MV-4-11 (cell line): ENCODE results near the gene ANKRD31.
"Not testable (repeated sequence)": the region's sequence is repeated elsewhere in the genome, so short reads cannot be mapped to it uniquely, and the experiment has no call there.

Experiments
- DNase-seq: peaks from one replicate; lab custom pipeline; 2025; lab: John Stamatoyannopoulos, UW

ANKRD31 gene

GRCh38 chr5:75234251-75234650 is 2.4 kb downstream of the ANKRD31 start:
- DNase-seq, result no peak

GRCh38 chr5:75226916-75227315 is 9.8 kb downstream of the ANKRD31 start:
- no peak for DNase-seq

- DNase-seq, result no peak
Observed at GRCh38 chr5:75225506-75225905, 11.2 kb downstream of the ANKRD31 start.

- not testable (repeated sequence) for DNase-seq
Observed at GRCh38 chr5:75220787-75221186, 15.9 kb downstream of the ANKRD31 start.

GRCh38 chr5:75214928-75215327 is 21.8 kb downstream of the ANKRD31 start:
- DNase-seq, result no peak

- no peak for DNase-seq
Observed at GRCh38 chr5:75214409-75214808, 22.3 kb downstream of the ANKRD31 start.

GRCh38 chr5:75203604-75204003 is 33.1 kb downstream of the ANKRD31 start:
- DNase-seq, result no peak

- no peak for DNase-seq
Observed at GRCh38 chr5:75202935-75203334, 33.7 kb downstream of the ANKRD31 start.

GRCh38 chr5:75200776-75201175 is 35.9 kb downstream of the ANKRD31 start:
- DNase-seq, result no peak

- DNase-seq, result no peak
Observed at GRCh38 chr5:75199946-75200345, 36.7 kb downstream of the ANKRD31 start.

GRCh38 chr5:75199071-75199470 is 37.6 kb downstream of the ANKRD31 start:
- no peak for DNase-seq

GRCh38 chr5:75197745-75198144 is 38.9 kb downstream of the ANKRD31 start:
- no peak for DNase-seq

GRCh38 chr5:75192804-75193203 is 43.9 kb downstream of the ANKRD31 start:
- DNase-seq, result no peak

GRCh38 chr5:75192264-75192663 is 44.4 kb downstream of the ANKRD31 start:
- no peak for DNase-seq

GRCh38 chr5:75190227-75190626 is 46.5 kb downstream of the ANKRD31 start:
- DNase-seq, result no peak

- no peak for DNase-seq
Observed at GRCh38 chr5:75189353-75189752, 47.3 kb downstream of the ANKRD31 start.

- no peak for DNase-seq
Observed at GRCh38 chr5:75185763-75186162, 50.9 kb downstream of the ANKRD31 start.

- DNase-seq, result not testable (repeated sequence)
Observed at GRCh38 chr5:75176009-75176408, 60.7 kb downstream of the ANKRD31 start.

- DNase-seq, result not testable (repeated sequence)
Observed at GRCh38 chr5:75174872-75175271, 61.8 kb downstream of the ANKRD31 start.

- DNase-seq, result no peak
Observed at GRCh38 chr5:75169516-75169915, 67.2 kb downstream of the ANKRD31 start.

- DNase-seq, result no peak
Observed at GRCh38 chr5:75168026-75168735, 68.5 kb downstream of the ANKRD31 start.

- no peak for DNase-seq
Observed at GRCh38 chr5:75167345-75167744, 69.3 kb downstream of the ANKRD31 start.

GRCh38 chr5:75161508-75161907 is 75.2 kb downstream of the ANKRD31 start:
- not testable (repeated sequence) for DNase-seq

- no peak for DNase-seq
Observed at GRCh38 chr5:75156585-75156984, 80.1 kb downstream of the ANKRD31 start.
